K562 (cell line): ENCODE results near the gene SH3BP2. TPM values are rescaled to one million over a fixed set of nuclear protein-coding genes. Genes with fewer than 3 reads are reported as not detected.

Source experiments
- ATAC-seq: fragments of 200-7000 bp; cut with Tn5 transposase; 3 replicates; pipeline ENCODE4 v1.9.1; 2020; ENCODE audit warnings: moderate library complexity
- BruUV-seq: library from RNA; stranded (reverse); fragments of 400-500 nt; replicated peaks from 2 replicates; lab custom pipeline; 2021; lab: Mats Ljungman, UMichigan
- CTCF ChIA-PET: fragments of 300-600 bp; formaldehyde crosslinking; extraction: SDS; loops from one replicate; lab custom pipeline; 2021; ENCODE audit warnings: low intra/inter-chr PET ratio; lab: Yijun Ruan, JAX
- POLR2A ChIA-PET: fragments of 300-600, 350-650 bp; sonication (Branson Sonifier 250); formaldehyde crosslinking; extraction: SDS; loops from one replicate; lab custom pipeline; 2021; ENCODE audit warnings: antibody characterized with exemption, inconsistent platforms; lab: Yijun Ruan, JAX
- DNase-seq, 4 experiments: peaks; one replicate each; pipeline versions ENCODE4 v3.0.0 to v3.0.0-alpha.2; 2011 to 2018; ENCODE audit warnings: low spot score in 3 of 4, mixed read lengths in 3 of 4; ENCODE audit errors: extremely low read depth in 1 of 4
- FAIRE-seq: peaks from 2 replicates; lab custom pipeline; 2011; peaks lifted over from hg19 to GRCh38; lab: Jason Lieb, UNC
- H2AFZ ChIP-seq: 2 replicates; pipeline ENCODE4 v1.6.0; 2011; ENCODE audit warnings: low read depth, low read length, control low read depth, inconsistent platforms
- H3K27ac ChIP-seq: fragments of 200-600 bp; 3 replicates; pipeline ENCODE4 v1.8.0; 2011; ENCODE audit warnings: low read depth, mild to moderate bottlenecking, control low read depth, inconsistent platforms, low read length, moderate library complexity, mixed read lengths; ENCODE audit errors: extremely low read depth
- H3K27me3 ChIP-seq, 2 experiments: fragments of 300-600 bp in 1 of 2; 2 replicates in 1 of 2; 3 replicates in 1 of 2; pipeline versions ENCODE4 v1.6.0 to v1.8.0; 2011; ENCODE audit warnings: inconsistent platforms in 2 of 2, low read length in 2 of 2, mild to moderate bottlenecking in 1 of 2, mixed read lengths in 1 of 2, moderate library complexity in 1 of 2; ENCODE audit not compliant: control insufficient read depth in 2 of 2, insufficient read depth in 2 of 2
- H3K36me3 ChIP-seq: fragments of 300-600 bp; 3 replicates; pipeline ENCODE4 v1.8.0; 2011; ENCODE audit warnings: mild to moderate bottlenecking, low read length, inconsistent platforms; ENCODE audit not compliant: control insufficient read depth, insufficient read depth
- H3K4me1 ChIP-seq, 2 experiments: fragments of 200-600 bp in 1 of 2; replicated peaks in 1 of 2; 2 replicates in 1 of 2; 3 replicates in 1 of 2; pipeline versions ENCODE4 v1.5.1 to v1.8.0; 2011; ENCODE audit warnings: inconsistent platforms in 2 of 2, low read length in 2 of 2, mild to moderate bottlenecking in 1 of 2, mixed read lengths in 1 of 2, moderate library complexity in 1 of 2; ENCODE audit not compliant: control insufficient read depth in 2 of 2, insufficient read depth in 2 of 2
- H3K4me2 ChIP-seq: 2 replicates; pipeline ENCODE4 v1.6.1; 2011; ENCODE audit warnings: low read length, control low read depth, inconsistent platforms, mixed read lengths; ENCODE audit not compliant: insufficient read depth
- H3K4me3 ChIP-seq: fragments of 200-600 bp; sonication (generic), shearing (Covaris generic); 2 replicates; pipeline ENCODE4 v1.5.1; 2016; ENCODE audit warnings: control low read depth, inconsistent platforms
- H3K79me2 ChIP-seq: fragments of 200-600 bp; 3 replicates; pipeline ENCODE4 v1.8.0; 2011; ENCODE audit warnings: low read length, inconsistent platforms; ENCODE audit not compliant: control insufficient read depth, insufficient read depth
- H3K9ac ChIP-seq, 2 experiments: 2 replicates each; pipeline versions ENCODE4 v1.6.0 to v1.6.1; 2011; ENCODE audit warnings: low read depth in 2 of 2, low read length in 2 of 2, control low read depth in 1 of 2, inconsistent platforms in 1 of 2, mild to moderate bottlenecking in 1 of 2, mixed read lengths in 1 of 2; ENCODE audit not compliant: insufficient read depth in 1 of 2
- H3K9me1 ChIP-seq: one replicate; pipeline ENCODE4 v1.6.0; 2011; ENCODE audit warnings: inconsistent platforms, mild to moderate bottlenecking, low read length, moderate library complexity; ENCODE audit not compliant: control insufficient read depth, insufficient read depth
- H3K9me3 ChIP-seq: replicated peaks from 2 replicates; pipeline ENCODE4 v1.5.1; 2011; ENCODE audit warnings: low read depth, low read length, inconsistent platforms; ENCODE audit not compliant: control insufficient read depth, insufficient read depth
- H4K20me1 ChIP-seq: replicated peaks from 2 replicates; pipeline ENCODE4 v1.6.1; 2011; ENCODE audit warnings: low read length, inconsistent platforms, mixed read lengths; ENCODE audit not compliant: control insufficient read depth, insufficient read depth
- CBFA2T3 ChIP-seq: fragments of 450-650 bp; IDR thresholded peaks from 2 replicates; pipeline ENCODE4 v1.6.1; 2017
- CC2D1A ChIP-seq: fragments of 450-650 bp; IDR thresholded peaks from 2 replicates; pipeline ENCODE4 v1.6.1; 2017; ENCODE audit warnings: mild to moderate bottlenecking
- FOSL1 ChIP-seq: fragments of 200-800 bp; sonication (Bioruptor generic); conservative IDR thresholded peaks from 2 replicates; pipeline ENCODE4 v1.6.1; 2016; ENCODE audit warnings: missing genetic modification characterization, missing compliant biosample characterization
- GABPB2 ChIP-seq: fragments of 250-450 bp; sonication (Bioruptor Pico); conservative IDR thresholded peaks from 2 replicates; pipeline ENCODE4 v1.5.1; 2021; ENCODE audit warnings: mild to moderate bottlenecking
- GATA2 ChIP-seq: sonication (generic); formaldehyde crosslinking; IDR thresholded peaks from 2 replicates; pipeline ENCODE4 v1.4.0; 2020; ENCODE audit warnings: mild to moderate bottlenecking, missing genetic modification reagents
- HSF4 ChIP-seq: fragments of 250-450 bp; sonication (Bioruptor Pico); IDR thresholded peaks from 2 replicates; pipeline ENCODE4 v2.1.2; 2022; ENCODE audit warnings: mild to moderate bottlenecking, moderate library complexity, borderline replicate concordance
- KAT8 ChIP-seq: fragments of 450-650 bp; IDR thresholded peaks from 2 replicates; pipeline ENCODE4 v1.6.1; 2016; ENCODE audit warnings: low read depth, mild to moderate bottlenecking
- KLF10 ChIP-seq: fragments of 250-450 bp; sonication (Bioruptor Pico); IDR thresholded peaks from 2 replicates; pipeline ENCODE4 v1.6.1; 2021; ENCODE audit warnings: matching md5 sums
- MCM2 ChIP-seq: fragments of 450-650 bp; IDR thresholded peaks from 2 replicates; pipeline ENCODE4 v1.6.1; 2017; ENCODE audit warnings: low read depth, mild to moderate bottlenecking
- NR2C1 ChIP-seq, 2 experiments: fragments of 450-650 bp; IDR thresholded peaks; 2 replicates each; pipeline ENCODE4 v1.6.1; 2017; ENCODE audit warnings: mild to moderate bottlenecking in 2 of 2, antibody characterized with exemption in 1 of 2, inconsistent platforms in 1 of 2, missing compliant biosample characterization in 1 of 2, missing genetic modification characterization in 1 of 2
- POU5F1 ChIP-seq: fragments of 150-350 bp; IDR thresholded peaks from 2 replicates; pipeline ENCODE4 v1.6.1; 2014; ENCODE audit warnings: borderline replicate concordance, low read length, low read depth, mild to moderate bottlenecking; ENCODE audit not compliant: partially characterized antibody
- RERE ChIP-seq: sonication (generic); formaldehyde crosslinking; IDR thresholded peaks from 2 replicates; pipeline ENCODE4 v1.8.0; 2023; ENCODE audit warnings: missing genetic modification reagents, mild to moderate bottlenecking, borderline replicate concordance
- SRSF1 ChIP-seq: fragments of 200-400 bp; formaldehyde crosslinking; IDR thresholded peaks from 2 replicates; pipeline ENCODE4 v1.6.1; 2017; ENCODE audit warnings: mild to moderate bottlenecking, low read depth, low read length, moderate library complexity
- ZBTB7A ChIP-seq: IDR thresholded peaks from 2 replicates; pipeline ENCODE4 v1.6.1; 2011; ENCODE audit warnings: low read depth, mild to moderate bottlenecking, low read length, moderate library complexity, borderline replicate concordance; ENCODE audit not compliant: control insufficient read depth
- ZSCAN32 ChIP-seq: fragments of 450-650 bp; formaldehyde crosslinking; IDR thresholded peaks from 2 replicates; pipeline ENCODE4 v1.4.0; 2020; ENCODE audit warnings: mild to moderate bottlenecking, moderate library complexity
- WGBS: fragments of 100-300 bp; shearing (Covaris generic); methylation state at CpG from one replicate; pipeline ENCODE4 v1.1.6; 2016; ENCODE audit warnings: low coverage, mixed read lengths; ENCODE audit not compliant: insufficient coverage; ENCODE audit errors: missing lambda C conversion rate; 5-methylcytosine and 5-hydroxymethylcytosine counted together
- in situ Hi-C: fragments of 300-500 bp; cut with MboI; formaldehyde crosslinking; loops from 4 replicates; pipeline ENCODE4 v1.15.0; 2018; ENCODE audit warnings: inconsistent platforms, mixed read lengths
- intact Hi-C: fragments of 100-400 bp; cut with micrococcal nuclease; formaldehyde crosslinking; loops from 2 replicates; pipeline ENCODE4 v1.14.2; 2022
- polyA plus RNA-seq, 8 experiments: library from polyadenylated mRNA; depleted of rRNA in 4 of 8; stranded (reverse) in 5 of 8; unstranded in 3 of 8; fragments of >200 nt; fragmentation: Nextera tagmentation in 2 of 8; fragmentation: Illumina TruSeq in 1 of 8; extraction: Ambion mirVana in 2 of 8; extraction: Trizol in 1 of 8; gene quantifications; 2 replicates each; pipeline versions ENCODE4 v1.2.1 to v1.2.3, GENCODE V29; 2011 to 2014; ENCODE audit warnings: inconsistent platforms in 1 of 8, missing spikeins in 1 of 8
- total RNA-seq, 7 experiments: library from RNA; depleted of rRNA in 6 of 7; stranded (reverse); fragments of >200 nt in 6 of 7; fragmentation: Illumina TruSeq in 2 of 7; extraction: Trizol in 2 of 7; gene quantifications; 2 replicates each; pipeline versions ENCODE4 v1.2.1 to v1.2.3, GENCODE V29; 2011 to 2021; ENCODE audit warnings: low replicate concordance in 1 of 7
- TF ChIP-seq, protein P1 (sequence below): sonication (generic); formaldehyde crosslinking; IDR thresholded peaks from 2 replicates; pipeline ENCODE4 v1.9.0; 2022; ENCODE audit warnings: mild to moderate bottlenecking, missing genetic modification reagents

The SH3BP2 gene
- total and polyA plus RNA-seq, 9 of the 15 experiments (the other 6 are each of a cell fraction or from before 2014, with no cell fraction given), result 0.34 to 16.0 (median 5.1) TPM

DNA sequence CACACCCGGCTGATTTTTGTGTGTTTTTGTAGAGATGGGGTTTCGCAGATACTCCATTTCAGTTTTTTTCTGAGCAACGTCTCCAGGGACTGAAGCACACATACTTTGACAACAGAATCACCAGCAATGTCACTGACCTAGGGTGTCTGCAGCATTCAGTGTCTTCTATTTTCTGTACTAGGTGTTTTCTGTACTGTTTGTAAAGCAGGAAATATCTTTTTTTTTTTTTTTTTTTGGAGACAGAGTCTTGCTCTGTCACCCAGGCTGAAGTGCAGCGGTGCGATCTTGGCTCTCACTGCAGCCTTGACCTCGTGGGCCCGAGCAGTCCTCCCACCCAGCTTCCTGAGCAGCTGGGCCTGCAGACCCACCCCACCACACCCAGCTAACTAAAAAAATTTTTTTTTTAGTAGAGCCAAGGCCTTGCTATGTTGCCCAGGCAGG lies 59.6 kb downstream of the SH3BP2 start:
- Histone ChIP-seq H3K4me3 (no peak overlapping the region), H3K9me1 (no peaks in the 10 kb centered on the region), H3K36me3 (peaks cover 21% of the 10 kb centered on the region; the same call in 2 of the 3 replicates), H3K9me3 (no peaks in the 10 kb centered on the region), H3K4me2 (no peak overlapping the region; the same call in 1 of the 2 replicates), H3K4me1 (peaks cover 14 to 23% of the 10 kb centered on the region in 2 experiments), H3K27ac (no peak overlapping the region), H3K79me2 (peaks cover 82% of the 10 kb centered on the region), H3K9ac (peak overlapping the region in 1 of 2 experiments; percentile 85; a peak in 2 of 4 replicates), H2AFZ (no peak overlapping the region), H4K20me1 (peaks cover 23% of the 10 kb centered on the region; the same call in 1 of the 2 replicates), H3K27me3 (no peaks in the 10 kb centered on the region)
- TF ChIP-seq NR2C1 (IDR thresholded peaks at IDR 0.05) (no peak), NR2C1 (tag; IDR thresholded peaks at IDR 0.05) (no peak), CC2D1A (no peak), MCM2 (no peak), SRSF1 (no peak), RERE (CRISPR knock-in tag) (no peak), KAT8 (no peak), KLF10 (CRISPR knock-in tag) (no peak), HSF4 (CRISPR knock-in tag) (no peak), ZSCAN32 (CRISPR knock-in tag) (no peak), GATA2 (CRISPR knock-in tag) (peak; percentile 8; the same call in 1 of the 2 replicates), POU5F1 (no peak), GABPB2 (CRISPR knock-in tag) (no peak), ZBTB7A (peak; percentile 62; the same call in 1 of the 2 replicates), CBFA2T3 (0 out of 2 replicates have a peak, but pooled peaks have one; percentile 20), FOSL1 (tag) (no peak)
- TF ChIP-seq, protein P1, sequence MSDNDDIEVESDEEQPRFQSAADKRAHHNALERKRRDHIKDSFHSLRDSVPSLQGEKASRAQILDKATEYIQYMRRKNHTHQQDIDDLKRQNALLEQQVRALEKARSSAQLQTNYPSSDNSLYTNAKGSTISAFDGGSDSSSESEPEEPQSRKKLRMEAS (CRISPR knock-in tag), result no peak
- no peak for FAIRE-seq
- ATAC-seq, result peak; percentile 57
- peak in 1 of 4 experiments; percentile 63 for DNase-seq
- BruUV-seq, result no TSS peak
- in situ Hi-C loops (no loop called here), intact Hi-C loops (no loop called here)
- WGBS, result 17% methylated on average over 7 of the region's 7 CpGs
- ChIA-PET CTCF (no interaction called here), POLR2A (interaction anchor here (2.9 kb wide), 1 partner anchor 9 kb away, joined by 16 read pairs; no protein-coding TSS in a partner anchor)
